Activated T-cell treated with anti-CD3 and anti-CD28 coated beads, Interleukin-2, amount 50 U/mL, for 24 hours (primary cell): ENCODE results near the gene KRTAP10-1.
"Not testable (repeated sequence)": the region's sequence is repeated elsewhere in the genome, so short reads cannot be mapped to it uniquely, and the experiment has no call there.

ENCODE experiments used
- DNase-seq: peaks from one replicate; pipeline ENCODE4 v3.0.0-alpha.2; 2020
- H3K27ac Mint-ChIP-seq: 2 replicates; pipeline ENCODE4 v1.8.0; 2020; ENCODE audit warnings: mild to moderate bottlenecking, mixed read lengths
- H3K27me3 Mint-ChIP-seq: 2 replicates; pipeline ENCODE4 v1.8.0; 2020; ENCODE audit warnings: mixed read lengths
- H3K36me3 Mint-ChIP-seq: 2 replicates; pipeline ENCODE4 v1.8.0; 2020; ENCODE audit warnings: low read depth, mixed read lengths
- H3K4me1 Mint-ChIP-seq: 2 replicates; pipeline ENCODE4 v1.8.0; 2020; ENCODE audit warnings: low read depth, mixed read lengths
- H3K4me3 Mint-ChIP-seq: 2 replicates; pipeline ENCODE4 v1.8.0; 2020; ENCODE audit warnings: mild to moderate bottlenecking, moderate library complexity, mixed read lengths
- H3K9me3 Mint-ChIP-seq: 2 replicates; pipeline ENCODE4 v1.8.0; 2020; ENCODE audit warnings: mixed read lengths

The KRTAP10-1 gene

GRCh38 chr21:44574457-44575306 lies 34.7 kb upstream of the KRTAP10-1 start:
- H3K4me3 Mint-ChIP-seq = no peak overlapping the region

GRCh38 chr21:44573630-44574456 lies 33.8 kb upstream of the KRTAP10-1 start, which contains the start of gene KRTAP10-4:
Gene KRTAP10-4 (plus strand): TSS chr21:44573729. CDS start chr21:44573759, 30 bp downstream.
- peaks cover 11% of the 10 kb centered on the region for H3K9me3 Mint-ChIP-seq
- H3K4me1 Mint-ChIP-seq, H3K27me3 Mint-ChIP-seq, H3K4me3 Mint-ChIP-seq, H3K36me3 Mint-ChIP-seq, H3K27ac Mint-ChIP-seq: not testable (repeated sequence)
- peak; percentile 20 for DNase-seq

More at GRCh38 chr21:44574457-44575306, 34.7 kb upstream of the KRTAP10-1 start:
- DNase-seq = peak; percentile 28
- no peak overlapping the region for H3K27ac Mint-ChIP-seq
- H3K9me3 Mint-ChIP-seq = peaks cover 11% of the 10 kb centered on the region
- H3K27me3 Mint-ChIP-seq = peaks cover 9% of the 10 kb centered on the region
- H3K4me1 Mint-ChIP-seq = peaks cover 7% of the 10 kb centered on the region
- H3K36me3 Mint-ChIP-seq = no peaks in the 10 kb centered on the region

GRCh38 chr21:44572959-44573583 lies 33.1 kb upstream of the KRTAP10-1 start:
- Mint-ChIP-seq H3K36me3 (no peaks in the 10 kb centered on the region), H3K4me3 (no peak overlapping the region), H3K9me3 (peaks cover 11% of the 10 kb centered on the region), H3K27me3 (peaks cover 9% of the 10 kb centered on the region), H3K4me1 (peaks cover 7% of the 10 kb centered on the region), H3K27ac (no peak overlapping the region)
- peak; percentile 13 for DNase-seq

- DNase-seq = peak; percentile 6
- no peak overlapping the region for H3K27ac Mint-ChIP-seq
- peaks cover 6% of the 10 kb centered on the region for H3K9me3 Mint-ChIP-seq
- H3K4me1 Mint-ChIP-seq = peaks cover 7% of the 10 kb centered on the region
- peaks cover 9% of the 10 kb centered on the region for H3K27me3 Mint-ChIP-seq
- no peaks in the 10 kb centered on the region for H3K36me3 Mint-ChIP-seq
- H3K4me3 Mint-ChIP-seq = no peak overlapping the region
Measured at GRCh38 chr21:44571844-44572782, 32.1 kb upstream of the KRTAP10-1 start.

- Mint-ChIP-seq H3K27ac (no peak overlapping the region), H3K27me3 (peaks cover 9% of the 10 kb centered on the region), H3K4me1 (peaks cover 7% of the 10 kb centered on the region), H3K4me3 (no peak overlapping the region), H3K9me3 (no peaks in the 10 kb centered on the region), H3K36me3 (no peaks in the 10 kb centered on the region)
- DNase-seq = peak; percentile 2
Measured at GRCh38 chr21:44571296-44571695, 31.3 kb upstream of the KRTAP10-1 start.

- no peaks in the 10 kb centered on the region for H3K36me3 Mint-ChIP-seq
- H3K4me1 Mint-ChIP-seq = peaks cover 13% of the 10 kb centered on the region
- H3K27ac Mint-ChIP-seq = no peak overlapping the region
- no peaks in the 10 kb centered on the region for H3K9me3 Mint-ChIP-seq
- no peak overlapping the region for H3K4me3 Mint-ChIP-seq
- peaks cover 9% of the 10 kb centered on the region for H3K27me3 Mint-ChIP-seq
- DNase-seq = peak; percentile 2
Measured at GRCh38 chr21:44569861-44570517, 30.0 kb upstream of the KRTAP10-1 start.

GRCh38 chr21:44568667-44569556 lies 28.9 kb upstream of the KRTAP10-1 start:
- Mint-ChIP-seq H3K4me1 (peaks cover 12% of the 10 kb centered on the region), H3K36me3 (no peaks in the 10 kb centered on the region)

GRCh38 chr21:44568261-44568660 lies 28.3 kb upstream of the KRTAP10-1 start:
- no peak overlapping the region for H3K27ac Mint-ChIP-seq
- H3K4me3 Mint-ChIP-seq = no peak overlapping the region
- H3K9me3 Mint-ChIP-seq = peaks cover under 1% of the 10 kb centered on the region
- peaks cover 3% of the 10 kb centered on the region for H3K27me3 Mint-ChIP-seq
- H3K36me3 Mint-ChIP-seq = no peaks in the 10 kb centered on the region
- no peak for DNase-seq
- peaks cover 12% of the 10 kb centered on the region for H3K4me1 Mint-ChIP-seq

More at GRCh38 chr21:44568667-44569556, 28.9 kb upstream of the KRTAP10-1 start:
- DNase-seq = no peak
- no peaks in the 10 kb centered on the region for H3K9me3 Mint-ChIP-seq
- H3K27me3 Mint-ChIP-seq = peaks cover 3% of the 10 kb centered on the region
- no peak overlapping the region for H3K4me3 Mint-ChIP-seq
- H3K27ac Mint-ChIP-seq = no peak overlapping the region

- H3K4me3 Mint-ChIP-seq = no peak overlapping the region
- H3K27me3 Mint-ChIP-seq = no peaks in the 10 kb centered on the region
- H3K36me3 Mint-ChIP-seq = no peaks in the 10 kb centered on the region
- H3K27ac Mint-ChIP-seq = no peak overlapping the region
- H3K4me1 Mint-ChIP-seq = peaks cover 12% of the 10 kb centered on the region
- no peak for DNase-seq
- peaks cover 3% of the 10 kb centered on the region for H3K9me3 Mint-ChIP-seq
Measured at GRCh38 chr21:44567481-44568171, 27.6 kb upstream of the KRTAP10-1 start.

- Mint-ChIP-seq H3K4me1 (peaks cover 12% of the 10 kb centered on the region), H3K27me3 (no peaks in the 10 kb centered on the region), H3K9me3 (peaks cover 11% of the 10 kb centered on the region), H3K36me3 (no peaks in the 10 kb centered on the region), H3K4me3 (no peak overlapping the region), H3K27ac (no peak overlapping the region)
- no peak for DNase-seq
Measured at GRCh38 chr21:44566403-44566802, 26.4 kb upstream of the KRTAP10-1 start.

GRCh38 chr21:44564886-44565598 lies 25.0 kb upstream of the KRTAP10-1 start:
- Mint-ChIP-seq H3K36me3 (no peaks in the 10 kb centered on the region), H3K4me3 (no peak overlapping the region)

More at GRCh38 chr21:44564886-44565598, 25.0 kb upstream of the KRTAP10-1 start:
- Mint-ChIP-seq H3K4me1 (peaks cover 12% of the 10 kb centered on the region), H3K27me3 (no peaks in the 10 kb centered on the region), H3K27ac (no peak overlapping the region), H3K9me3 (peaks cover 17% of the 10 kb centered on the region)
- DNase-seq = no peak
